ENCODE results near the gene ROR2. TPM values are rescaled to one million over a fixed set of nuclear protein-coding genes. Genes with fewer than 3 reads are reported as not detected.
"Not testable (repeated sequence)": the region's sequence is repeated elsewhere in the genome, so short reads cannot be mapped to it uniquely, and the experiment has no call there.

The ROR2 gene
- total and polyA plus RNA-seq, 4 donors = 0.13 to 0.84 (median 0.52) TPM

DNA sequence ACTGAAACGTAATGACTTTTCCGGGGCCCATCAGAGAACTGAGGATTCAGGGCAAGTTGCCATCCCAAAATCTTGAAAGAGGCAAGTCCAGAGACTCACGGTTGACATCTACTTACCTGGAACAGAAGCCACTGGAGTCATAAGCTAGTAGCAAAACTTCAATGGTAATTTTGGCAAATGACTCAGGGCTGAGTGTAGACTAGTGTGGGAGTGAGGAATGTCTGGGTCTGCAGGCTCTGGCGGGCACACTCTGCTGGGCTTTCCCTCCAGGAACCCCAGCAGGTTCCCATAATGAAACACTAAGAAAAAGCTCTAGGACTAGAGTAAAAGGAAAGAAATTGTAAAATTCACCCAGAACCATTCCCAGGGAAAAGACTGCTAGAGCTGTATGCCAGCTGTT is 403.5 kb downstream of the ROR2 start:
- WGBS = 90% methylated on average over 4 of the region's 4 CpGs
- TF ChIP-seq RXRA (IDR thresholded peaks at IDR 0.05) = no peak
- TF ChIP-seq JUND (IDR thresholded peaks at IDR 0.05) = no peak
- TF ChIP-seq FOXA1 (IDR thresholded peaks at IDR 0.05) = no peak
- TF ChIP-seq, protein P1, sequence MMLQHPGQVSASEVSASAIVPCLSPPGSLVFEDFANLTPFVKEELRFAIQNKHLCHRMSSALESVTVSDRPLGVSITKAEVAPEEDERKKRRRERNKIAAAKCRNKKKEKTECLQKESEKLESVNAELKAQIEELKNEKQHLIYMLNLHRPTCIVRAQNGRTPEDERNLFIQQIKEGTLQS (IDR thresholded peaks at IDR 0.05) = no peak
- no peak for TF ChIP-seq HNF4A (conservative IDR thresholded peaks at IDR 0.05)
- TF ChIP-seq HNF4G (IDR thresholded peaks at IDR 0.05) = no peak
- TF ChIP-seq, protein P2, sequence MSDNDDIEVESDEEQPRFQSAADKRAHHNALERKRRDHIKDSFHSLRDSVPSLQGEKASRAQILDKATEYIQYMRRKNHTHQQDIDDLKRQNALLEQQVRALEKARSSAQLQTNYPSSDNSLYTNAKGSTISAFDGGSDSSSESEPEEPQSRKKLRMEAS (IDR thresholded peaks at IDR 0.05) = no peak
- TF ChIP-seq, protein P3, sequence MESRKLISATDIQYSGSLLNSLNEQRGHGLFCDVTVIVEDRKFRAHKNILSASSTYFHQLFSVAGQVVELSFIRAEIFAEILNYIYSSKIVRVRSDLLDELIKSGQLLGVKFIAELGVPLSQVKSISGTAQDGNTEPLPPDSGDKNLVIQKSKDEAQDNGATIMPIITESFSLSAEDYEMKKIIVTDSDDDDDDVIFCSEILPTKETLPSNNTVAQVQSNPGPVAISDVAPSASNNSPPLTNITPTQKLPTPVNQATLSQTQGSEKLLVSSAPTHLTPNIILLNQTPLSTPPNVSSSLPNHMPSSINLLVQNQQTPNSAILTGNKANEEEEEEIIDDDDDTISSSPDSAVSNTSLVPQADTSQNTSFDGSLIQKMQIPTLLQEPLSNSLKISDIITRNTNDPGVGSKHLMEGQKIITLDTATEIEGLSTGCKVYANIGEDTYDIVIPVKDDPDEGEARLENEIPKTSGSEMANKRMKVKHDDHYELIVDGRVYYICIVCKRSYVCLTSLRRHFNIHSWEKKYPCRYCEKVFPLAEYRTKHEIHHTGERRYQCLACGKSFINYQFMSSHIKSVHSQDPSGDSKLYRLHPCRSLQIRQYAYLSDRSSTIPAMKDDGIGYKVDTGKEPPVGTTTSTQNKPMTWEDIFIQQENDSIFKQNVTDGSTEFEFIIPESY (IDR thresholded peaks at IDR 0.05) = no peak
- DNase-seq (ENCODE audit: low spot score) = no peak
- Histone ChIP-seq H3K27ac (ENCODE audit: low read depth in 1 of 2, low read length in 2 of 2) (no peak overlapping the region), H3K4me3 (ENCODE audit: low read depth in 1 of 3, low read length in 3 of 3) (no peak overlapping the region), H3K36me3 (ENCODE audit: control insufficient read depth in 4 of 4, insufficient read depth in 3 of 4, low read depth in 1 of 4, low read length in 3 of 4) (no peaks in the 10 kb centered on the region), H3K9me3 (ENCODE audit: control insufficient read depth in 4 of 4, low read length in 3 of 4) (no peaks in the 10 kb centered on the region), H3K9ac (ENCODE audit: low read depth in 1 of 2, low read length in 2 of 2) (no peak overlapping the region), H3K27me3 (ENCODE audit: control insufficient read depth in 4 of 4, insufficient read depth in 4 of 4, low read length in 3 of 4) (no peaks in the 10 kb centered on the region), H3K4me1 (ENCODE audit: control insufficient read depth in 4 of 4, insufficient read depth in 4 of 4, low read length in 3 of 4) (no peaks in the 10 kb centered on the region)

DNA sequence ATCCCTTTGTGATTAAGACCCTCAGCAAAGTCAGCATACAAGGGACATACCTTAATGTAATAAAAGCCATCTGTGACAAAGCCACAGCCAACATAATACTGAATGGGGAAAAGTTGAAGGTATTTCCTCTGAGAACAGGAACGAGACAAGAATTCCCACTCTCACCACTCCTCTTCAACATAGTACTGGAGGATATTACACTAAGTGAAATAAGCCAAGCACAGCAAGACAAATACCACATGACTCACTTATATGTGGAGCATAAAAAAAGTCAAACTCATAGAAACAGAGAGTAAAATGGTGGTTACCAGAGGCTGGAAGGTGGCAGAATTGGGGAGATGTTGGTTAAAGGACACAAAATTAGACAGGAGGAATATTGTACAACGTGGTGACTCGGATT is 408.3 kb downstream of the ROR2 start:
- DNase-seq (ENCODE audit: low spot score) = no peak
- 66% methylated on average over 3 of the region's 3 CpGs for WGBS
- TF ChIP-seq JUND (IDR thresholded peaks at IDR 0.05) (no peak), HNF4G (IDR thresholded peaks at IDR 0.05) (no peak), GABPA (IDR thresholded peaks at IDR 0.05 in 1 of 2, conservative IDR thresholded peaks at IDR 0.05 in 1 of 2) (no peak), YY1 (IDR thresholded peaks at IDR 0.05) (no peak), TAF1 (conservative IDR thresholded peaks at IDR 0.05) (no peak), EGR1 (IDR thresholded peaks at IDR 0.05; ENCODE audit: low read depth in 2 of 2) (no peak), HNF4A (conservative IDR thresholded peaks at IDR 0.05) (no peak), RXRA (IDR thresholded peaks at IDR 0.05) (no peak), FOXA2 (IDR thresholded peaks at IDR 0.05) (no peak), RAD21 (IDR thresholded peaks at IDR 0.05) (no peak), SP1 (IDR thresholded peaks at IDR 0.05) (no peak), NR2F2 (IDR thresholded peaks at IDR 0.05) (no peak), FOXA1 (IDR thresholded peaks at IDR 0.05) (no peak)
- TF ChIP-seq, protein P1 (IDR thresholded peaks at IDR 0.05) = no peak
- TF ChIP-seq, protein P2 (IDR thresholded peaks at IDR 0.05) = no peak
- TF ChIP-seq, protein P4, sequence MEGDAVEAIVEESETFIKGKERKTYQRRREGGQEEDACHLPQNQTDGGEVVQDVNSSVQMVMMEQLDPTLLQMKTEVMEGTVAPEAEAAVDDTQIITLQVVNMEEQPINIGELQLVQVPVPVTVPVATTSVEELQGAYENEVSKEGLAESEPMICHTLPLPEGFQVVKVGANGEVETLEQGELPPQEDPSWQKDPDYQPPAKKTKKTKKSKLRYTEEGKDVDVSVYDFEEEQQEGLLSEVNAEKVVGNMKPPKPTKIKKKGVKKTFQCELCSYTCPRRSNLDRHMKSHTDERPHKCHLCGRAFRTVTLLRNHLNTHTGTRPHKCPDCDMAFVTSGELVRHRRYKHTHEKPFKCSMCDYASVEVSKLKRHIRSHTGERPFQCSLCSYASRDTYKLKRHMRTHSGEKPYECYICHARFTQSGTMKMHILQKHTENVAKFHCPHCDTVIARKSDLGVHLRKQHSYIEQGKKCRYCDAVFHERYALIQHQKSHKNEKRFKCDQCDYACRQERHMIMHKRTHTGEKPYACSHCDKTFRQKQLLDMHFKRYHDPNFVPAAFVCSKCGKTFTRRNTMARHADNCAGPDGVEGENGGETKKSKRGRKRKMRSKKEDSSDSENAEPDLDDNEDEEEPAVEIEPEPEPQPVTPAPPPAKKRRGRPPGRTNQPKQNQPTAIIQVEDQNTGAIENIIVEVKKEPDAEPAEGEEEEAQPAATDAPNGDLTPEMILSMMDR (IDR thresholded peaks at IDR 0.05; ENCODE audit: low read depth, low read length, missing input control) = no peak
- TF ChIP-seq, protein P5, sequence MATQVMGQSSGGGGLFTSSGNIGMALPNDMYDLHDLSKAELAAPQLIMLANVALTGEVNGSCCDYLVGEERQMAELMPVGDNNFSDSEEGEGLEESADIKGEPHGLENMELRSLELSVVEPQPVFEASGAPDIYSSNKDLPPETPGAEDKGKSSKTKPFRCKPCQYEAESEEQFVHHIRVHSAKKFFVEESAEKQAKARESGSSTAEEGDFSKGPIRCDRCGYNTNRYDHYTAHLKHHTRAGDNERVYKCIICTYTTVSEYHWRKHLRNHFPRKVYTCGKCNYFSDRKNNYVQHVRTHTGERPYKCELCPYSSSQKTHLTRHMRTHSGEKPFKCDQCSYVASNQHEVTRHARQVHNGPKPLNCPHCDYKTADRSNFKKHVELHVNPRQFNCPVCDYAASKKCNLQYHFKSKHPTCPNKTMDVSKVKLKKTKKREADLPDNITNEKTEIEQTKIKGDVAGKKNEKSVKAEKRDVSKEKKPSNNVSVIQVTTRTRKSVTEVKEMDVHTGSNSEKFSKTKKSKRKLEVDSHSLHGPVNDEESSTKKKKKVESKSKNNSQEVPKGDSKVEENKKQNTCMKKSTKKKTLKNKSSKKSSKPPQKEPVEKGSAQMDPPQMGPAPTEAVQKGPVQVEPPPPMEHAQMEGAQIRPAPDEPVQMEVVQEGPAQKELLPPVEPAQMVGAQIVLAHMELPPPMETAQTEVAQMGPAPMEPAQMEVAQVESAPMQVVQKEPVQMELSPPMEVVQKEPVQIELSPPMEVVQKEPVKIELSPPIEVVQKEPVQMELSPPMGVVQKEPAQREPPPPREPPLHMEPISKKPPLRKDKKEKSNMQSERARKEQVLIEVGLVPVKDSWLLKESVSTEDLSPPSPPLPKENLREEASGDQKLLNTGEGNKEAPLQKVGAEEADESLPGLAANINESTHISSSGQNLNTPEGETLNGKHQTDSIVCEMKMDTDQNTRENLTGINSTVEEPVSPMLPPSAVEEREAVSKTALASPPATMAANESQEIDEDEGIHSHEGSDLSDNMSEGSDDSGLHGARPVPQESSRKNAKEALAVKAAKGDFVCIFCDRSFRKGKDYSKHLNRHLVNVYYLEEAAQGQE (IDR thresholded peaks at IDR 0.05) = no peak
- TF ChIP-seq, protein P3 (IDR thresholded peaks at IDR 0.05) = no peak

DNA sequence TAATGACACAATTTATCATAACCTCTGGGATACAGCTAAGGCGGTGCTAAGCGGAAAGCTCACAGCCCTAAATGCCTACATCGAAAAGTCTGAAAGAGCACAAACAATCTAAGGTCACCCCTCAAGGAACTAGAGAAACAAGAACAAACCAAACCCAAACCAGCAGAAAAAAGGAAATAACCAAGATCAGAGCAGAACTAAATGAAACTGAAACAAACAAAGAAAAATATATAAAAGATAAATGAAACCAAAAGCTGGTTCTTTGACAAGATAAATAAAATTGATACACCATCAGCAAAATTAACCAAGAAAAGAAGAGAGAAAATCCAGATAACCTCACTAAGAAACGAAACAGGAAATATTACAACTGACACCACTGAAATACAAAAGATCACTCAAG is 409.5 kb downstream of the ROR2 start:
- not testable (repeated sequence) for H3K27ac ChIP-seq (ENCODE audit: low read depth in 1 of 2, low read length in 2 of 2); H3K27me3 ChIP-seq (ENCODE audit: control insufficient read depth in 4 of 4, insufficient read depth in 4 of 4, low read length in 3 of 4); H3K36me3 ChIP-seq (ENCODE audit: control insufficient read depth in 4 of 4, insufficient read depth in 3 of 4, low read depth in 1 of 4, low read length in 3 of 4); H3K9me3 ChIP-seq (ENCODE audit: control insufficient read depth in 4 of 4, low read length in 3 of 4); H3K9ac ChIP-seq (ENCODE audit: low read depth in 1 of 2, low read length in 2 of 2); H3K4me3 ChIP-seq (ENCODE audit: low read depth in 1 of 3, low read length in 3 of 3); DNase-seq (ENCODE audit: low spot score); H3K4me1 ChIP-seq (ENCODE audit: control insufficient read depth in 4 of 4, insufficient read depth in 4 of 4, low read length in 3 of 4)
- WGBS = 83% methylated on average over 4 of the region's 4 CpGs

More for the DNA sequence above, 408.3 kb downstream of the ROR2 start:
- Histone ChIP-seq H3K4me1 (ENCODE audit: control insufficient read depth in 4 of 4, insufficient read depth in 4 of 4, low read length in 3 of 4) (no peaks in the 10 kb centered on the region), H3K27me3 (ENCODE audit: control insufficient read depth in 4 of 4, insufficient read depth in 4 of 4, low read length in 3 of 4) (no peaks in the 10 kb centered on the region), H3K27ac (ENCODE audit: low read depth in 1 of 2, low read length in 2 of 2) (no peak overlapping the region), H3K4me3 (ENCODE audit: low read depth in 1 of 3, low read length in 3 of 3) (no peak overlapping the region), H3K9me3 (ENCODE audit: control insufficient read depth in 4 of 4, low read length in 3 of 4) (no peaks in the 10 kb centered on the region), H3K9ac (ENCODE audit: low read depth in 1 of 2, low read length in 2 of 2) (no peak overlapping the region), H3K36me3 (ENCODE audit: control insufficient read depth in 4 of 4, insufficient read depth in 3 of 4, low read depth in 1 of 4, low read length in 3 of 4) (no peaks in the 10 kb centered on the region)

Measured in liver (tissue), 9 donors.